Hippocampal formation (tissue), 2 donors: ENCODE measurements around the gene KCNN3.

Source experiments
- DNase-seq, 2 donors: peaks; one replicate each; lab custom pipeline; 2025; lab: John Stamatoyannopoulos, UW

The KCNN3 gene

DNA sequence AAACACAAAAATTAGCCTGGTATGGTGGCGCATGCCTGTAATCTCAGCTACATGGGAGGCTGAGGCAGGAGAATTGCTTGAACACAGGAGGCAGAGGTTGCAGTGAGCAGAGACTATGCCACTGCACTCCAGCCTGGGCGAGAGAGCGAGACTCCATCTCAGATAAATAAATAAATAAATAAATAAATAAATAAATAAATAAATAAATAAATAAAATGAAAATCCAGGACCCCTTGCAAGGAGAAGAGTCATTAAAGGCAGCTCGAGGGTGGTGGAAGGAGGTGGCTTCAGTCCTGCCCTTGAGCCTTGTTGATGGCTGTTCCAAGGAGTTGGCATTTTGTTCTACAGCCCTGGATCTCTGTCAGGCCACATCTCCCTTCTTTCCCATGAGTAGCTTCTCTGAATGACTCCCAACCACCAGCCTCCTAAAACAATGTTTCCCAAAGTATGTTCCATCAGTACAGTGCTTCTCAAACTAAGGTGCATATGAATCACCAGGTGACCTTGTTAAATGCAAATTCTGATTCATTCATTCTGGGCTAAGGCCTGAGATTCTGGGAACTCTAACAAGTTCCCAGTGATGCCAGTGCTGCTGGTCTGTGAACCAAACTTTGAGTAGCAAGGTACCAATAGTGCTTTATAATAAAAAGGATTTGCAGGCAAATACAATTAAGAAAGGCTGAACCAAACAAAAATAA is 99.0 kb downstream of the KCNN3 start:
- no peak for DNase-seq

DNA sequence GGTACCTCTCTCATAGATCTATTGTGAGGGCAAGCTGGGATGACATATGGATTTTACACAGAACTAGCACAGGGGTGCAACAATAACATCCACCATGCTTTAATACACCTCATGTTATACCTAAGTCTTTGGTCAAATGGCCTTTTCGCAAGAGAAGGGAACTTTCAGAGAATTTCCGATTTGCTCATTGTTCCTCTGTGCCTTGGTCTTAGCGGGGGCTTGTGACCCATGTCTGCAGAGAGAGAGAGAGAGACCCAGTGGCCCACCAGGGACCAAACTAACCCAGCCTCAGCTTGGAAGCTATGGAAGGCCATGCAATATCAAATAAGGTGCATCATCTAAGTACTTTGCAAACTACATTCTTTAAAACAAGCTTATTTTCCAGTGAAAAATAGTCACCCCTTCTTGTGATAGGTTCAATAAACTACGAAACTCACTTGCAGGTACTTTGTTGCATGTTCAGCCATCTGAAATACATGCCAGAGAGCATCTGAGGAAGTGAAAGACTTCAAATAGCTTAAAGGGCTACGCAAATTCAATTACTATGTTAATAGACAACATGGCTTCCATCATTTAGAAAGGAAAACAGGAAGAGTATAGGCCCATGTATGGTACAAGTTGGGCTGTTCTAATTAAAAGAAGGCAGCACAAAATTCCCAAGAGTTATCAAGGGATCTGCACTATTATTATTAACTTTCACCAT is 100.7 kb downstream of the KCNN3 start:
- DNase-seq: no peak

DNA sequence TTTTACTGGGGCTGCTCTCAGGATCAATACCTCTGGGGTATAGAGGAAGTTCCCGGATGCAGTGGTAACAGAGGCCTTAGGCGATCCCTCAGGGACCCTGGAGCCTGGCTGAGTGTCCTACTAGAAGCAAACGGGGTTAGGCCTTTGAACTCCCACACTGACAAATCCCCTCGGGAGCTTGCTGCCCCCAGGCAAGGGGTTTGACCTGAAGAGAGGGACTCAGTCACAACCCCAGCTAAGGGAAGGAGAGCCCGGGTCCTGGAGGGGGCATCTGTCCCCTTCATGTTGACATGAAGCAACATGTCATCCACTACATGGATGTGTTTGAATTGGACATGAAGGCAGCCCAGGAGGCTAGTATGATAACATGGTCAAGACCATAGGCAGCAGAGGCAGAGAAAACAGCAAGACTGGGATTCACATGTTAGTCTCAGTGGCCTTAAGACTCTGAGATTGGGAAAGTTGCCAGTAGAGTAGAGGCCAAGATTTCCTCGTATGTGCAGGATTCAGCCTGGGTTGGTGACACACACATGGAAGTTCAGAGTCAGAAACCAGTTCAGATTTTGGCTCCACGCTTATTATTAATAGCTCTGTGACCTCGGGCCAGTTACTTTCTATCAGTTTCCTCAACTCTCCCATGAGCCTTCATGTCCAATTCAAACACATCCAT is 101.5 kb downstream of the KCNN3 start:
- DNase-seq: no peak

DNA sequence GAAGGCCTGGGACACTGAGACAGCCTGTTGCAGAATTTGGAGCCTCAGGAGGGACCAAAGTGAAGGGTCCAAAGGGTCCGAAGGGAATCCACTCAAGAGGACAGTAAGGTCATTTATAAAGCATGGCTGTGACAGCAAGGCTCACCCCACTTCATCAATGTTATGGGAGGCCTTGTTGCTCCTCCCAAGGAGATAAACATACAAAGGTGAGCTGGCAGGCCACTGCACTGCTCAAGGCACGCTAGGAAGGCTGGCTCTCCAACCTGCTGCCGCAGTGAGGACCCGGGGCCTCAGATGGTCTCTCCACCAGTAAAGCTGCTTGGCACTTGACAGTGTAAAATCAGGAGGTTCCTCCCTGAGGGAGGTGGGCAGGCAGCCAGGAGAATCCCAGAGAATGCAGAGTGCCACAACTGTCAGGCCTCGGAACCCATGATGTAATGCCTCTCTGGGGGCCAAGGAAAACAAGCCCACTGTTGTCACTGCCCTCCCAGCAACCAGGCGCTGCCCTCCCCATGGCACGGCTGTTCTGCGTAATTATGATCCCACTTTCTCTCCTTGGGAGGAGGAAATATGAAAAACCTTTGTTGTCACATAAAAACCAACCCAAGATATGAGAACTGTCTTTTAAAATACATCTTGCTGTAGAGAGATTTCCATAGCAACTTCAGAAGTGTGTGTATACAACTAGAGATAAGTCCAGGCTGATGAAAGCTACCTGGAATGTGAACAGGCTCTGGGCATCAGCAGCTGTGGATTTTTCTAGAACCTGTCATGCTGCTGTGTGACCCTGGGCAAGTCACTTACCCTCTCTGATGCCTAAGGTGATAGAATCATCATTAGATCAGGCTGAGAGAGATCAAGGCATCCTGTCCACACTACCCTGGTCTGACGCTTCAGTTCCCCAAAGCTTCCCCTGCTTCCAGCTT is 102.5 kb downstream of the KCNN3 start:
- peak; percentile 42 to 61 for DNase-seq

DNA sequence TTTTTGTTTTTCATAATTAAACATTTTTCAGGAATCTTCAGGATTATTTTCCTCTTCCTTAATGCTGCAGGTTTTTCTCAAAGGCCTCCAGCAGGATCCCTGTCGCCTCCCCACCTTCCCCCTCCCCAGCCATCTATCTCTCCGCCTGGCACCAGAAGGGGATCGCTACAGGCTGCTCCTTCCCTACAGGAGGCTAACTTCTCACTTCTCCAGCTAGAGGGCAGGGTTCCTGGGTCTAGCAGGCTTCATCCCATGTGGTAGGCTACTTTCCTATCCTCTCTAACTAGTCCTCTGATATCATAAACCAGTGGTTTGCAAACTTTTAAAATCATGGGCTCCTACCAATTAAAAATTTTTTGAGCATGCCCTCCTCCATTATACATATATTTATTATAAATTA is 104.1 kb downstream of the KCNN3 start:
- no peak for DNase-seq

DNA sequence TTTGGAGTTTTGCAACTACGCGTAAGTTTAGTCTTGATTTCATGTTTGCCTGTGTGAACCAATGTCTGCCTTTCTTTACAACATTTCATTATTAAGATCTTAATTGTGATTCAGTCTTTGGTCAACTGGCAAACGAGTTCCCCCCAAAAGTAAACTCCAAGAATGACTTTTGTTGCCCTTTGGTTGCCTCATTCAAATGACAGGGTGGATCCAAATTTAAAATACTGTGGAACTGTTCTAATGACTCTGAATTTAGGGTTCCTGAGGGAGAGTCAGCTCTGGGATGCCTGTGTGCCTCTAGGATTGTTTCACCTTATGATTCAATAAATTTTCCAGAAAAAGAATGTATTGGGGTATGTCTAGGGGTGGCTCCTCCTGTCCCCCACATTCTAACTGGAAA is 105.3 kb downstream of the KCNN3 start:
- DNase-seq: no peak

DNA sequence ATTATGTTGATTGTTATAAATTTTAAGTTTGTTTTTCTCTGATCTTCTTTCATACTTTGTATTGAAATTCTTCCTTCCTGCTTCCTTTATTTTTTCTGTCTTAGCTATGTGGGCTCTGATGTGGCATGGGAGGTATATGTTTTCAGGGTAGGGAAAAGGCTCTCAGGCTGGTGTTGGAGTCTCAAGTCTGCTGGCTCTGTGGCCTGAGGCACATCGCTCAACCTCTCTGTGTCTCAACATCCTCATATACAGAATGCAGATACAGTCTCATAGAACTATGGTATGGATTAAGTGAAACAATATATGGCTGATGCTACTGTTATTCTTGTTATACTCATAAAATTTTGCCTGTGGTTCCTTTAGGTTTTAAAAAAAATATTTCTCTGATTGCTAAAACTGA is 105.9 kb downstream of the KCNN3 start:
- DNase-seq: no peak

DNA sequence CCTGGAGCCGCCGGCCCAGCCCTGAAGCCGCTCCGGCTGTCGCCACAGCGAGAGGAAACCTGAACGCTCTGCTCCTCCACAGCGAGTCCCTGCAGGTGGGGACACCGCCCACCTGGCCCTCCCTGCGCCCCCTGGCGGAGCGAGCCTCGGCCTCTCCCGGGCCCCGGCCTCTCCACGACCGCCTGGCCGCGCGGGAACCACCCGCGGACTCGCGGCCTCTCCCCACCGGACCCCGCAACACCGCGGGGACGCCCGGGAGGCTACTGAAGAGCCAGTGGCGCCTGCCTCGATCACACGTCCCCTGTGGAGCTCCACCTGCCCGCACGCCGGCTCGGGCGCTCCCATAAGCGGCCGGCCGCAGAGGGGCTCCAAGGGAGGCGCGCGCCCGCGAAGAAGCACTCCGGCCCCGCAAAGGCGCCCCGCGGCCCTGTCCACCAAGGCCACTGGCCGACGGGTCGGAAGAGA is 109.6 kb downstream of the KCNN3 start:
- no peak for DNase-seq

DNA sequence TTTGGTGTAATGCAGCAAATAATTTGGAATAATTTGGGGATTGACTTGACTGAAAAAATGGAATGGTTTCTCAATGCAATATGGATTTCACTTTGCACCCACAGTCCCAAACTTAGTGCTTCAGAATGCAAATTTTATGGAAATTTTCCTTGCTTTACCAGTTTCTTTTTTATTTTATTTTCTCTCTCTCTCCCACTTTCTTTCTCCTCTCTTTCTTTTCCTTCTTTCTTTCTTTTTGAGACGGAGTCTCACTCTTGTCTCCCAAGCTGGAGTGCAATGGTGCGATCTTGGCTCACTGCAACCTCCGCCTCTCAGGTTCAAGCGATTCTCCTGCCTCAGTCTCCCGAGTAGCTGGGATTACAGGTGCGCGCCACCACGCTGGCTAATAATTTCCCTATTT is 110.3 kb downstream of the KCNN3 start:
- no peak for DNase-seq

DNA sequence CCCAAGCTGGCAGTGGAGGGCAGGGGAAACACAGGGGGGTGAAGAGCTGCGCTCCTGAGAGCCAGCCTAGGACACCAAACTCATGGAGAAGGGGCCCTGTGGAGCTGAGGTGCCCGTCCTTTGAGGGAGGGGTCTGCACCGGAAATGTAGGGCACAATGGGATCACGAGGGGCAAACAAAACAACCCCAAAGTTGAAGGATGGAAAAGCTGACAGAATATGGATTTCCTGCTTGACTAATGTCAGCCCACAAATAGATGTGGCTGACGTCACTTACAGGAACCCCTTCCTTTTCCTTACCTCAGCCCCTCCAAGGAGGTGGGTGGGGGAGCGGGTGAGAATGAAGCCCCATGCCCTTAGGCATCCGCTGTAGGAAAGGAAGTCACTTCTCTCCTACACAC is 110.9 kb downstream of the KCNN3 start:
- DNase-seq: no peak

DNA sequence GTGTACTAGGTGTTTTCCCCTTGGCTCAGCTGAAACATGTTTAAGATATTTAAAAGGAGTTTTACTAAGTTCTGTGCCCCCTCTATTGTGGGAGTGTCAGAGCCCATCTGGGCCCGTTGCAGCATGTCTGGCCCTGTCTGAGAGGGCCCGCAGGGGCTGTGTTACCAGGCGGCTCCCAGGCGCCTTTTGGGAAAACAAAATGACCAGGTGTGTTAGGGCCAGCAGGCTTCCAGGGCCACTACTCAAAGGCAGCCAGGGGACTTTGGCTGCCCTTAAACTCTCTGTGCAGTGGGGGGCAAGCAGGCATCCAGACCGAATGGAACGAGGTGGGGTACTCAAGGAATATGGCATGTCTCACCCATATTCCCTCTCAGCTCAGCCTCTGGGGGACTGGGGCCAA is 111.7 kb downstream of the KCNN3 start:
- DNase-seq: no peak

DNA sequence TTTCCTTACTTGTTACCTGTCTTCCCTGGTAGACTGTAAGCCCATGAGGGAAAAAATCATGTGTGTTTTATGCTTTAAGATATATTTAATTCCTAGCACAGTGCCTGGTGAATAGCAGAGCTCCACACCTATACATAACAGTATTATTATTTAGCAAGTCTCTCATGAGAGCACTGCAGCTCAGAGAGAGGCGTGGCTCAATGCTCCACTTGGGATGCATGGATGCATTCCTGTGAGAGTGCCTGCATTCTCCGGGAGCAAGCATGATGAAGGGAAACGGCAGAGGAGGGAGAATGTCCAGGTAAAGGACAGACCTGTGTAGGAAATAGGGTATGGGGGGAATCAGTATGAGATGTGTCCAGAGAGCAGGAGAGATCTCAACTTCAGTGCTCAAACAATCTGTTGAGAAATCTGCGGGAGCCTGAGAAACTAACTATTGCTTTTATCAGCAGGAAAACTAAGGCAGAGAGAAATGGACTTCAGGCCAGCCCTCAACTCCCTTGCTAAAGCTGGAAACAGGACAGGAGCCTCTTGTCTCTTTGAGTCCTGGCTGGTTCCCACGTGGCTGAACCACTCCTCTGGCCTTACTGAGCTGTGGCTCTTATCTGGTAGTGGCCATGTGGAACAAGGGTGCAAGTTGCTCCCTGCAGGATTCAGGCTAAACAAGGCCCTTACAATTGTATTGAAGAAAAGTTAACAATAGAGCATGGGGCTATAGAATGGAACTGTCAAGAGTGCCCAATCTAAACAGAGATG is 113.1 kb downstream of the KCNN3 start:
- DNase-seq: no peak

DNA sequence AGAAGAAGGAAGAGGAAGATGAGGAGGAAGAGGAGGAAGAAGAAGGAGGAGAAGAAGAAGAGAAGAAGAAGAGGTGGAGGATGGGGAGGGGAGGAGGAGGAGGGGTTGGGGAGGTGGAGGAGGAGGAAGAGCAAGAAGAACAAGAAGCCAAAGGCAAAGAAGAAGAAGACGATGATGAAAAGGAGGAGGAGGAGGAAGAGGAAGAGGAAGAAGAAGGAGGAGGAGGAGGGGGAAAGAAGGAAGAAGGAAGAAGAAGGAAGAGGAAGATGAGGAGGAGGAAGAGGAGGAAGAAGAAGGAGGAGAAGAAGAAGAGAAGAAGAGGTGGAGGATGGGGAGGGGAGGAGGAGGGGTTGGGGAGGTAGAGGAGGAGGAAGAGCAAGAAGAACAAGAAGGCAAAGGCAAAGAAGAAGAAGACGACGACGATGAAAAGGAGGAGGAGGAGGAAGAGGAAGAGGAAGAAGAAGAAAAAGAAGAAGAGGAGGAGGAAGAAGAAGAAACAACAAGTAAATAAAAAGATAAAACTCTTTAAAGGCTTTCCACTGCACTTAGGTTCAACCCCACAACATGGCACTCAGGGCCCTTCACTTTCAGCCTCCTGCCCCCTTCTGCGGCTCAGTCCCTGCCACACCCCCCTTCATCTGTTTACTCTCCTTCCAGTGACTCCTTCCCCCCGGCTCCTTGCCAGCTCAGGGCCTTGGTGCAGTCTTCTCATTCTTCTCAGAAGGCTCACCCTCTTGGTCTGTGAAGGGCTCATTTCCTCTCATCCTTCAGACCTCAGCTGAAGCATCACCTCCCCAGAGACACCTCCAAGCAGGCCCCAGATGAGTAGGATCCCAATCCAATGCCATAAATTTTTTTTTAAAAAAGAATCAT is 114.0 kb downstream of the KCNN3 start:
- no peak for DNase-seq

DNA sequence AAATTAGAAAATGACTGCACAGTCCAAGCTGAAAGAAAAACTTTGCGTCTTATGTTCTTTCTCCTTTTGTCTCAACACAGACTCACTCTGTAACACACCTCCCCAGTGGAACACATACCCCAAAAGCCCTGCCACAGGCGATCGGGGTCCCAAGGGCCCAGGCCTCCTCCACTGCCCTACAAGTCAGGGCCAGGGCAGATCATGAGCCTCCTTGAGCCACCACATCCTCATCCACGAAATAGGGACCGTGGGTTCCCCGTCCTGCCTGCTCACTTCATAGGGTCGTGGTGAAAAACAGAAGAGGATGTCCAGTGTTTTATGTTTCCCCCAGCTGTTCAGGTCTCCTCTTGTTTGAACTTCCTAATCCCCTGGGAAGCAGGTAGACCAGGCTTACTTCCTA is 116.7 kb downstream of the KCNN3 start:
- DNase-seq: no peak

DNA sequence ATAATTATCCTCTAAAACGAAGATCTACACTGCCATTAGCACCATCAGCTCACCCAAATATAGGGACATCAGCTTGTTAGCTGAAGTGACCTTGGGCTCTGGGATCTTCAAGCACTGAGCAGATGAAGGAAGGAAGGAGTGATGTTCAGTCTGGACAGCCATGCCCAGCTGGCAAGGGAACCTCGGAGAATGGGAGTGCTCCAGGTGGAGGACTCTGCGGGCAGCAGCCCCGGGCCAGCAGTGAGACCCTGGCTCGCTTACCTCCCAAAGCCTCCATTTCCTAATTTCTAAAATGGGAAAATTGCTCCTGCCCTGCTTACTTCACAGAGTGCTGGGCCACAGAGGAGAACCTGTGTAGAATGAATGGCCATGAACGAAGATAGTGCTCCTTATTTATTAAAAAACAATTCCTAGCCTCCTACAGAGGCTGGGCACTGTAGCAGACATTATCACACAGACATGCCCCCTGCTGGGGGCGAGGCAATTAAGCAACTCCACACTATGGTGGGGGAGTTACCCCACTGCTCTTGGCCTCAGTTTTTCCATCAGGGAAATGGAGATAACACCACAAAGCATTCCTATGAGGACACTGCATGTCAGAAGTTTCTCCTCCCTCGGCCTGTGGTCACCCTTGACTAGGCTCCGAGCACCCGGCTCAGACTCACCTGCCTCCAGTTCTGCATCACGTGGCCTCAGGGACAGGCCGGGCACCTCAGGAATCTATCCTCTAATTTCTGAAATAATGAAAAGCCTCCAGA is 117.6 kb downstream of the KCNN3 start:
- no peak for DNase-seq

DNA sequence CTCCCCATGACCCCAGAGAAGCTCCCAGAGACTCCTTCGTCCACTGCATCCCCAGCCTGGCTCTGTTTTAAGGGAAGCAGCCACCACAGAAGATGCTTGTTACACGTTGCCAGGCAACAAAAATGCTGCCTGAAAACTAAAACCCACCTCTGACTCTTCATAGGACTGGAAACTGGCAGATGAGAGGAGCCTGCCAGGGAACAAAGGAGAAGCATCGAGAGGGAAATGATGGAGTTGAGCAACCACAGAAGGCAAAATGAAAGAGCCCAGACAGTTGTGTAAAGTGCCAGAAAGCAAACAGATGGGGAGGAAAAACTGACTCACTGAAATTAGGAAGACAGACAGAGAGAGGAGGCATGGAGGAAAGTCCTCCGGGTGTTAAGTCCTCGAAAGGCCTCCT is 118.4 kb downstream of the KCNN3 start:
- DNase-seq: peak in 1 of 2 donors; percentile 47

DNA sequence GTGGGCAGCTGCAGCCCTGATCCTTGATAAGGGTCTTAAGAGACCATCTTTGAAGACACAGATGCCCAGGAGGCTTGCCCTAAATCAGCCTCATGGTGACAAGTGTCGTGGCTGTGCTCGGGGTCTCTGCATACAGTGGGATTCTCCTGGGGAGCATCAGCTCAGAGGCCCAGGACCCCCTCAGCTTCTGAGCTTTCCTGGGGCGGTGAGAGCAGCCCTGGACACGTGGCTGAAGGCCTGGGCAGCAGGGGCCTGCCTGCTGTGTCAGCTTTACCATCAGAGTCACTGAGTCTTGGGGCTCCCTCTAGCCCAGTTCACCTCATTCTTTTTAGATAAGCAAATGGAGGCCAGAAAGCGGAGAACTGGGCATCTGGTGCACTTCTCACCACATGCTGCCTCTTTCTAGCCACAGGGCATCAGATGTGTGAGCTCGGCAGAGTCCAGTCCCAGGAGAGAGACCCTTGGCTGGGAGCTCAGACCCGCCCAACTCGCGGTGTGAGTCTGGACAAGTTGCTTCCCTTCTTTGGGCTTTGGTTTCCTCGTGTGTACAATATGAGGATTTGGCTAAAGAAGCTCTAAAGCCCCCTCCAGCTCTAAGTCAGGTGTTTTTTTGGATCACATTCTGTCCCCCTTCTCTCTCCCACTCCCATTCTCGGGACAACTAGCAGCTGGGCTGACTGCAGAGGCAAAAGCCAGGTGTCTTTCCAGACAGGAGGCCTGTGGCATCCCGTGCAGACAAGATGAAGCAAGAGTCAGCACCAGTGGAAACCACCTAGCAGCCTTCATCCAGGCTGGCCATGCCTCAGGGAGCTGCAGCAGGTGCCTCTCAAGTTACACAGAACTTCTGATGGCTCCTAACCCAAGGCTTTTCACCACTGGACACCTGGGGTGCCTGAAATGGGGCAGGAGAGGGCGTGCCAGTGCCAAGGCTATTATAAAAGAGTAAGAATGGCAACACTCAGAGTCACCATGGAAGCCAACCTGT is 119.1 kb downstream of the KCNN3 start:
- DNase-seq: no peak

DNA sequence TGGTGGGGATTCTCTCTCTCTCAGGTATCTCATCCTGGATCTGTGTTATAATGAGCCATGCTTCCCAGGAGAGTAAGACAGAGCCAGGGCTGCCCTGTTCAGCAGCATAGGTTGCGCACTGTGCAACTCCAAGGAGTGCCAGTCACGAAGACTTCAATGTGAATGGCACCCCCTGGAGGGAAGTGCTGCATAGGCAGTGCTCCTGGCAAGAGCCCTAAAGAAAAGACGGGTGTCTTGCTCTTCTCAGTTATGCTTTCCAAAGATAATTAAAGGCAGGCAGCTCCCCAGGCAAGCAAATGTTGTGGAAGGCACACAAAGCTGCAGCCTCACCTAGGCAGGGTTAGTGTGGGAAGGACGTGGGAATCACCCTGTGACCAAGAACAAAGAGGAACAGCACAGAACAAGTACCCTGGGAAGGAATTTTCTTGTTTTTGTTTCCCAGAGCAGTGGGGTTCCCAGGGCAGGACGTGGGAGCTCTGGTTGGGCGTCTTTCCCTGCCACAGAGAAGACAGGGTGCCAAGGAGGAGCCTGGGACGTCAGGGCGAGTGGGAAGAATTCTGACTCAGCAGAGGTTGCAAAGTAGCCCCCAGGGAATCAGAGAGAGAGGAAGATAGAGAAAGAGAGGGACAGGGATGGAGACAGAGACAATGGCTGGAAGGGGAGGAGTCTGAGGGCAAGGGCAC is 120.9 kb downstream of the KCNN3 start:
- peak in 1 of 2 donors; percentile 17 for DNase-seq
